ENCODE data around the gene ANKRD29.

The ANKRD29 gene

GRCh38 chr18:23617412-23618014, 45.2 kb downstream of the ANKRD29 start:
- no peak for TF ChIP-seq ZNF214 (tag by site-specific recombination; IDR thresholded peaks at IDR 0.05; ENCODE audit: borderline replicate concordance)
- TF ChIP-seq ZNF148 (tag by site-specific recombination; IDR thresholded peaks at IDR 0.05; ENCODE audit: borderline replicate concordance) = no peak
- TF ChIP-seq ZNF639 (tag by site-specific recombination; IDR thresholded peaks at IDR 0.05) = no peak
- TF ChIP-seq HIC1 (tag by site-specific recombination; IDR thresholded peaks at IDR 0.05) = no peak
- TF ChIP-seq SP3 (tag by site-specific recombination; IDR thresholded peaks at IDR 0.05) = no peak
- ChIA-PET POLR2A (no interaction called here), CTCF (interaction anchor here (0.6 to 0.7 kb wide), 3 partner anchors 15 to 502 kb away, joined by 3 read pairs; no protein-coding TSS in a partner anchor)
- Histone ChIP-seq H3K4me1 (ENCODE audit: control insufficient read depth, insufficient read depth, low read length) (no peaks in the 10 kb centered on the region), H3K36me3 (ENCODE audit: control insufficient read depth in 2 of 2, insufficient read depth in 1 of 2, low read length in 2 of 2) (no peaks in the 10 kb centered on the region), H3K27ac (ENCODE audit: extremely low read depth, low read depth, low read length) (no peak overlapping the region), H3K9me3 (ENCODE audit: control insufficient read depth, insufficient read depth, low read depth, low read length) (no peaks in the 10 kb centered on the region), H3K4me3 (ENCODE audit: low read depth, low read length) (no peak overlapping the region)

GRCh38 chr18:23616258-23616657, 46.5 kb downstream of the ANKRD29 start:
- Histone ChIP-seq H3K4me3 (ENCODE audit: low read depth, low read length) (no peak overlapping the region), H3K27ac (ENCODE audit: extremely low read depth, low read depth, low read length) (no peak overlapping the region), H3K4me1 (ENCODE audit: control insufficient read depth, insufficient read depth, low read length) (no peaks in the 10 kb centered on the region), H3K36me3 (ENCODE audit: control insufficient read depth in 2 of 2, insufficient read depth in 1 of 2, low read length in 2 of 2) (no peaks in the 10 kb centered on the region), H3K9me3 (ENCODE audit: control insufficient read depth, insufficient read depth, low read depth, low read length) (no peaks in the 10 kb centered on the region)
- no peak for TF ChIP-seq ZNF501 (tag by site-specific recombination; IDR thresholded peaks at IDR 0.05)
- no peak for TF ChIP-seq ZBTB1 (tag by site-specific recombination; IDR thresholded peaks at IDR 0.05)
- no peak for TF ChIP-seq ZFP41 (tag by site-specific recombination; IDR thresholded peaks at IDR 0.05; ENCODE audit: borderline replicate concordance)
- TF ChIP-seq ZNF830 (tag by site-specific recombination; IDR thresholded peaks at IDR 0.05; ENCODE audit: low read depth) = no peak
- no peak for TF ChIP-seq ZNF585B (tag by site-specific recombination; IDR thresholded peaks at IDR 0.05)
- no peak for TF ChIP-seq ZNF701 (tag by site-specific recombination; IDR thresholded peaks at IDR 0.05)
- no peak for TF ChIP-seq KLF7 (tag by site-specific recombination; IDR thresholded peaks at IDR 0.05; ENCODE audit: borderline replicate concordance)
- TF ChIP-seq BCL11B (tag by site-specific recombination; IDR thresholded peaks at IDR 0.05; ENCODE audit: low read depth) = no peak
- TF ChIP-seq MYNN (tag by site-specific recombination; IDR thresholded peaks at IDR 0.05; ENCODE audit: borderline replicate concordance) = no peak
- no peak for TF ChIP-seq ZBTB21 (tag by site-specific recombination; IDR thresholded peaks at IDR 0.05)
- no peak for TF ChIP-seq OVOL3 (tag by site-specific recombination; IDR thresholded peaks at IDR 0.05)
- TF ChIP-seq ZBTB10 (tag by site-specific recombination; IDR thresholded peaks at IDR 0.05) = no peak
- no peak for TF ChIP-seq ZSCAN4 (tag by site-specific recombination; IDR thresholded peaks at IDR 0.05)
- POLR2A ChIA-PET = no interaction called here
- CTCF ChIA-PET = interaction anchor here (1.5 kb wide), 1 partner anchor 195 kb away, joined by 3 read pairs; no protein-coding TSS in a partner anchor

Data from HEK293 (cell line).